Head of caudate nucleus (tissue), 42 donors: ENCODE data around the gene WDR76.

ENCODE experiments used
- DNase-seq, 42 donors: peaks; one replicate each; pipeline versions ENCODE4 v3.0.0 to v3.0.0-alpha.2; 2020 to 2021; ENCODE audit warnings: mixed read lengths in 7 of 42
- intact Hi-C: fragments of 100-400 bp; cut with DNase I; formaldehyde crosslinking; loops from one replicate; pipeline ENCODE4 v1.15.0; 2022

The WDR76 gene

DNA sequence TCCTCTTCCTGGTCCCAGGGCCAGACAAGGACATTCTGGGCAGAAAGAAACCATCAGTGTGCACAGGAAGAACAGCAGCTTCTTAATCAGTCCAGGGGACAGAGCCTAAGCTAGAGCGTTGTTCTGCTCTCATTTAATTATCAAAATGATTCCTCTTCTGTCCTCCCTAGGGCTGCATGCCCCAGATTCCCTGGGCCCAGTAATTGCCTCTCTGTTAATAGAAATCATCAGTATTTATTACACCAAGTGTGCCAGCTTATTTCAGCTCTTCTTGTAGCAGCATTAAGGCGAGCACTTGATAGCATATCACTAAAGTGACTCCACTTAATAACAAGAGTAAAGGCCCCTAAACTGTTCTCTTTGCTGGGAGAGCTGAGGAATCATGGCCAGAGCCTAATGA lies 72.1 kb downstream of the WDR76 start:
- intact Hi-C loops = no loop called here
- no peak for DNase-seq

DNA sequence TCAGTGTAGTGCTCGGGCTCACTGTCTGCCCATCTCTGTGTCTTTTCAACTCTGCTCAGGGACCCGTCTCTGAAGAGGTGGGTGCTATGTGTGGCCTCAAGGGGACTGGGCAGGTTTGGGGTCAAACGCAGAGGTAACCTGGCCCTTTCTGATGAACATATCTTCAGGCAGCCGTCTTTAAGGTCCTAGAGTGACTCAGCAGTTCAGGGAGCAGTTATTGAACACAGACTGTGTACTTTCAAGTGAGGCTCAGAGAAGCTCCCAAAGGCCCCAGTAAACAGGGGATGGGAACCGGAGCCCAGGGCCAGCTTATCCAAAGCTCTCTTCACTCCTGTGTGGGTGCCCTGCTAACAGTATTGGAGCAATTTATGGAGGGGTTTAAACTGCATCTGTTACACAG lies 73.1 kb downstream of the WDR76 start:
- DNase-seq = no peak
- intact Hi-C loops = loop anchor here (10.0 kb wide), 3 partner anchors 135 to 295 kb away; partner anchors contain the start of gene FRMD5

DNA sequence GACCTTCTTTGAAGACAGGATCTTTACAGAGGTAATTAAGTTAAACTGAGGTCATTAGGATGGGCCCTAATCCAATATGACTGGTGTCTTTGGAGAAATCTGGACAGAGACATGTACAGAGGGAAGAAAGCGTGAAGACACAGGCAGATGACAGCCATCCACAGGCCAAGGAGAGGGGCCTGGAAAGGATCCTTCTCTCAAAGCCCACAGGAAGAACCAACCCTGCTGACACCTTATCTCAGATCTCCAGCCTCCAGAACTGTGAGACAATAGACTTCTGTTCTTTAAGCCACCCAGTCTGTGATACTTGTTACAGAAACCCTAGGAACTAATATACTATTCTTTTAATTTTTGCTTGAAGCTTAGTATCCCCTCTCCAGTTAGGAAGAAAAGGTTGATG lies 74.2 kb downstream of the WDR76 start:
- no peak for DNase-seq
- intact Hi-C loops = loop anchor here (10.0 kb wide), 3 partner anchors 134 to 294 kb away; partner anchors contain the start of gene FRMD5

DNA sequence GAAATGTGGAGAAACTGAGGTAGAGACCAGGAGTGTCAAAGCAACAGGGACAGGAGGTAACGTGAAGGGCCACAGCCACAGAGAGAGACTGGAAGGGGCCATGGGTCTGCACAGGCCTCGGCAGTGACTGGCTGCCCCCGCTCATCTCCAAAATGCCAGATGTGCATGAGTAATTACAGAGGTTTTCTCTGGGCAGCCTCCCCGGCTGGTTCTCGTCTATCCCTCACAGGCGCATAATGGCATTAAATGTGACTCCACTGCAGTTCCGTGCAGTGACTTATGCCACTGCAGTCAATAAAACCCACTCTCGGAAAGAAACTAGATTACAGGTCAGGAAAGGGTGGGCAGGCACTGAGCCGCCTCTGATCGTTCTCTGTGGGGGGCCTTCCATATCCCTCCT lies 74.7 kb downstream of the WDR76 start:
- no peak for DNase-seq
- intact Hi-C loops = loop anchor here (10.0 kb wide), 3 partner anchors 133 to 293 kb away; partner anchors contain the start of gene FRMD5

DNA sequence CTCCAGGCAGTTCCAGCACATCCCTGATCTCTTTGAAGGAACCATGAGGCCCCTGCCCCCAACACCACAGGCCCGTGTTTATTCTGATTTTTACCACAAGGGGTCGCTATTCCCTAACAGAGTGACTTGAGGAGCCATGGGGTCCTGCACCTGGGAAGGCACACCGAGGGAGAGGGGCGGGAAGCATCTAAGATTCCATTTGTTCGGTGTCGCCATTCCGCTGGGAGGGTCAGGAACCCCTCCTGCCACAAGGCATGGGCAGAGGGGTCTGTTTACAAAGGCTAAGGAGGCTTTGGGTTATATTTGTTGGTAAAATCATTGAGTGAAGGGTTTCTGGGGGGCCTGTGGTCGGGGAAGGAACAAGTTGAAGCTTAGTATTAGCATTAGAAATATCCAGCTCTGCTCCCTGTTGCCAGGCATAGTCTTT lies 77.1 kb downstream of the WDR76 start:
- DNase-seq = peak in 37 of 42 donors; percentile 7 to 89 (median 61)
- intact Hi-C loops = loop anchor here (10.0 kb wide), 3 partner anchors 131 to 291 kb away; partner anchors contain the start of gene FRMD5

DNA sequence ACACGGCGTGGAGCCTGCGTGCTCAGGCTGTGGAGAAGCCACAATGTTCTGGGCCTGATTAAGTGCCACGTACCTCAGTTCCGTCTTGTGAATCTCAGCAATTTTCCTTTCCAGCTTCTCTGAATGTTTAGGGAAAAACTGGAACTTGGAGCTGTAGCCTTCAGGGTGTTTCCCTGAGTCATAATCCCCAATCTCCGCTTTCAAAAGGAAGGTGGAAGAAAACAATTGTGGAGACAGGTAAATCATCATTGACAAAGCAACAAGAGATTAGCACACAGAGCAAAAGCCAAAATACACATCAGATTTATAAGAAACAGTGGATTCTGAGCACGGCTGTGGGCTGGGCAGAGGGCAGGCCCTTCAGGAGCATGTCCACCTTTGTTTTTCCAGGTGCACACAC lies 79.0 kb downstream of the WDR76 start:
- intact Hi-C loops = loop anchor here (10.0 kb wide), 3 partner anchors 129 to 289 kb away; partner anchors contain the start of gene FRMD5
- DNase-seq = no peak

DNA sequence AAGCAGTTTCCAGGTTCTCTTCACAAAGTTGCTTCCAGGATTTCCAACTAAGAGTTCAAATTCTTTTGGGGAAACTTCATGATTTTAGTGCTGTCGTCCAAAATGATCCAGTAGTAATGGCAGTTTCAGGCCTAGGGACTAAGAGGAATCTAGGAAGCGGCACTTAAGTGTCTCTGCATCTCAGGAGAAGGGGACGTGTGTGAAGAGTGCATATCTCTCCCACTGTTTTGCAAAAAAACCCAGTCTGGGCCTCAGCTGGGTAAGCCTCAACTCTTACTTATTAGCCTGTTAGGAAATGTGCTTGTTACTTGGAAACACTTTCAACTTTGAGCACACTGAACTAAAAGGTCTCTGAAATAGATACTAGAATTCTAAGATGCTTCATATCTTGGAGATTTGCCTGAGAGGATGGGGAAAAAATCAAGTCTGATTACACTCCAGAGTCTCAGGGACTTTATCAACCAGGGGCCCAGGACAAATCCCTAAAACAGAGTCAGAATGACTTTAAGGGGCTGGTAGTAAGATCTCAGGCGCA lies 81.8 kb downstream of the WDR76 start:
- DNase-seq = no peak
- intact Hi-C loops = loop anchor here (10.0 kb wide), 3 partner anchors 126 to 286 kb away; partner anchors contain the start of gene FRMD5

DNA sequence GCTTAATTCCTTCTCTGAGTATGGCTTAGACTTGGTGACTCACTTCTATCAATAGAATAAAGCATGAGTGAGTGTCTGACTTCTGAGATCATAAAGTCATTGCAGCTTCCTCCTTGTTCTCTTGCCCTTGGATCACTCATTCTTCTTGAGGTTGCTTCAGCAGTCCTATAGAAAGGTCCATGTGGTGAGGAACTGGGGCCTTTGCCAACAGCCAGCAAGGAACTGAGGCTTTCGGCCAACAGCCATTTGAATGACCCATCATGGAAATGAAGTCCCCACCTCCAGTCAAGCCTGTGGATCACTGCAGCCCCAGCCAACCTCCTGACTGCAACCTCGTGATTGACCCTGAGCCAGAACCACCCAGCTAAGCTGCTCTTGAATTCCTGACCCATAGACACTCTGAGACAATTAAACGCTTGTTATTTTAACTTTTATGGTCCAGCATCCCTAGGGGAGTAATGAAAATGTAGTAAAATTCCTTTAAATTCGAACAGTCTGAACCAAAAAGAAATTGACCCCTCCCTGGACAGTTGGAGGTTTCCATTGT lies 84.5 kb downstream of the WDR76 start:
- intact Hi-C loops = no loop called here
- peak in 41 of 42 donors; percentile 17 to 94 (median 64) for DNase-seq

DNA sequence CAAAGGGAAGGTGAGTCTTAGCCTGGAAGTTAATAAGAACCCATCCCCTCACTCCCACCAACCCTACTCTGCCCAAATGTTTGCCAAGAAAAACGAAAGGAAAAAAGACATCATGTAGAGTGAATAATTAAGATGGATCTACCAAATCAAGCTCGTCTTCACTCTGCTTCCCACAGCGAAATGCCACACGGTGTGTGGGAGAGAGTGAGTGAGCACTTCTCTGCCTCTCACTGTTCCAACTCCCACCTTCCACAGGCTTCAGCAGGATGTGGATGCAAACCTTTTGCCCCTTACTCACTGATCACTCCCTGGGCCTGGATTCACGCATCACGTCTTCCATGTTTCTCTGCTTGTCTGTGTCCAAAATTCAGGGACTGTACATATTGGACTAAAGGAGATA lies 85.4 kb downstream of the WDR76 start:
- DNase-seq = peak in 40 of 42 donors; percentile 20 to 83 (median 52)
- intact Hi-C loops = no loop called here

DNA sequence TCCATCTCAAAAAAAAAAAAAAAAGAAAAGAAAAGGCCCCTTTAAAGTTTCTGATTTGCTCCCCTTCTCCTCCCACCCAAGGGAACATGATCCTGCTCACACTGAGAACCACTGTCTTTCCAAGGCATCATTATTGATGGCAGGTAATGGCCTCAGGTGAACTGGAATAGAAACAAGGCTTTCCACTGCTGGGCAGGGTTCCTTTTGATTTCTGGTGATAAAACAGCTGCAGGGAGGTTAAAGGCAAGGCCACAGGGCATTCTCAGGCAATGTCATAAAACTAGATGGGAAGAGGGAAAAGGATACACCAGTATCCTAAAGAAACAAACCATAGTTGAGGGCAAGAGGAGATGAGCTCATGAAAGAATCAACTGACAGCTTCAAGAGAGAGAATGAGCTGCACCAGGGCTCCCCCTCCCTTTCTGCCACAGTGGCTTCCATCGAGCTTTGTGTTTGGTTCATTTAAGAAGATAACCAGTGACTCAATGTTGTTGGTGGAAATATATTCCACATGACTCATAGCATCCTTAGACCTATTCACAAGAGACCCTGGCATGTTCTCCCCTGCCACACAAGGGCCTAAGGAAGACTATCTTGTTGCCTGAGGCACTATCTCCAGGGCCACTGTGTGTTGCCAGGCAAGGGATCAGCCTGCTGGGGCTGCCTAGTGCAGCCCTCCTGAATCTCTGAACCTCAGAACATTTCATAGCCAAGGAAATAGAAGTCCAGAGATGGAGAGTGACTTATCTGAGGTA lies 86.4 kb downstream of the WDR76 start:
- intact Hi-C loops = no loop called here
- peak in 38 of 42 donors; percentile 16 to 86 (median 54) for DNase-seq

DNA sequence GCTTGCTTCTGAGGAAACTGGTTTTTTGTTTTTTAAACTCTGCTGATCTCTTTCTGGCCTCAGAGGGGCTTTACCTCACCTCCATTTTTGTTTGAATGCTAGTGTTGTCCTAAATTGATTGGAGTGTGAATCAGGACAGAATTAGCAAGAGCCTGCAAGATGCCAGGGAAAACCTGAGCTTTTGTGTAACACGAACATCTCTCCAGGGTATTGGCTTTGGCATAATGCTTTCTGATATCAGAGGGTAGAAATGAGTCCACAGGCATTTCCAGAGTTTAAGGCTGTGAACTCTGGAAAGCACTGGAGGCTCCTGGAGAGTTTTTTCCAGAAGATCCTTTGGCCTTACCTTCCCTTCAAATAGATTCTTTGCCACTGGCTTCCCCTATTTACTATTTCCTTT lies 87.1 kb downstream of the WDR76 start:
- intact Hi-C loops = no loop called here
- DNase-seq = no peak

DNA sequence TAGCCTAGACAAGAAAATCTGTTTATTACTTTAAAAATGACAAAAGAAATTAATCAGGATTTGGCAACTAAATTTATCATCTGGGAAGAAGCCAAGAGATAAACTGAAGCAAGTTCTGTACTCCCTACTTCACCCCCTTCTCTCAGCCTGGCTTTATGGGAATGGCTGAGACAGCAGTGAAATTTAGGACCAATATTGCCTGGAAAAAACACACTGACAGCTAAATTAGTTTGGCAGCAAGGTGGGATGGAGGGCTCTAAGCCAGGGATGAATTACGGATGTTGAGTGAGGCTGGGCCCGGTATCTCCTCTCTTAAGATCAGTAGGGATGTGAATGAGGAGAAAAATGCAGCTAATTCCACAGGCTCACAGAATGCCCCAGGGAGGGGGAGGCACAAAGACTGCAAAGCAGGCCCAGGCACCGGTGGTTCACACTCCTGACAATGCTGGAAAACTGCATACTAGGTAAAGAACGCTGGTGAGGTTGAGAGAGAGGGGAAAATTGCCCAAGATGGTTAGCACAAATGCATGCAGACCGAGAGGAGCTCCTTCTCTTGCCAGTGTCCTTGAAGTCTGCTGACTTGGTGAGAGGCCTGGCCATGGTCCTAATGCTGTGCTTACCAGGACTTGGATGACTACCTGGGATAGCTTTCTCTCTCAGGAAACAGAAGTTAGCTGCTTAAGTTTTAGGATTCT lies 89.0 kb downstream of the WDR76 start:
- intact Hi-C loops = no loop called here
- peak in 1 of 42 donors; percentile 28 for DNase-seq

DNA sequence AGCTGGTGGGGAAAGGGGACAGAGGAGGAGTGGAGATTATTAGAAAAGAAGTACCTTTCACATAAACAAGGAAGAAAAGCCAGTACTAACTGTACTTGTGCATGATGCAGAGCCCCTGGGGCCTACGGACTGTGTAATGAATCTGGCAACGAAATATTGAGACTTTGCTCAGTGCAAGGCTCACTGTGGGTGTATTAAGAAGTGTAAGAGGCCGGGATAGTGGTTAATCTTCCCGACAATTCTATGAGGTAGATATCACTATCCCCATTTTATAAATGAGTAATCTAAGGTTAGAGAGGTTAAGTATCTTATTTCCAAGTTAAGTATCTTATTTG lies 89.5 kb downstream of the WDR76 start:
- DNase-seq = no peak
- intact Hi-C loops = no loop called here
